ENCODE data around the gene NHLH1. TPM values are rescaled to one million over a fixed set of nuclear protein-coding genes. Genes with fewer than 3 reads are reported as not detected.

Gene NHLH1
- total and polyA plus RNA-seq, 5 donors from 2014 or later: 0.06 TPM; not detected in 4

DNA sequence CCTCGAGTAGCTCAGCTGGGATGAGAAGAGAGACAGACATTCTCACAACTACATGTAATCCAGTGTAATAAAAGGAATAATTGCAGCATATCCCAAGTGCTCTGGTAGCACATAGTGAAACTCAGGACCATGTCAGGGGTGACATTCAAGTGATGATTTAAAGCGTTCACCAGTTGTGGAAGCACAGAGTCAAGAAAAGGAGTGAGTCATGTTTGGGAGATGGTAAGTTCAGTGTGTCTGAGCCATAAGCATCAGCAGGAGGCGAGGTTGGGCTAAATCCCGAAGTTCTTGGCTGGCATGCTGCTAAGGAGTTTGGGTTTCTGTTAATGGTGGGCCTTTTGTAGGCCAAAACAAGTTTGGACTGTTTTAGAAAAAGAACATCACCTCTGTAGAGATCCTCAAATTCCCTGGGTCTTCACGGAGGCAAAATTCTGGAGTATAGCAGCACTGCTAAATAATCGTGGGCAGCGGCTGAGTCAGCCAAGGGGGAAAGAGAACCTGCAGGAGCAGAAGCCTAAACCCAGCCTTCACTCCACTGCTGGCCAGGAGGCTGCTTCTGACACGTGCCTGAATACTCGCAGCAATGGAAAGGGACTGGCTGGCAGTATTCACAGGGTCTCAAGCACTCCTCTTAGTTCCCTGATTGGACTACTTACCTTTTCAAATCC lies 7.2 kb upstream of the NHLH1 start:
- no peak for ATAC-seq (ENCODE audit: low read depth in 2 of 2)
- H3K36me3 Mint-ChIP-seq: peaks cover 45% of the 10 kb centered on the region
- no peaks in the 10 kb centered on the region for H3K9me3 ChIP-seq (ENCODE audit: control insufficient read depth in 2 of 2, low read length in 2 of 2)
- H3K27me3 Mint-ChIP-seq: no peaks in the 10 kb centered on the region
- peak overlapping the region in 1 of 3 donors; percentile 24 for H3K27ac Mint-ChIP-seq
- DNase-seq: no peak
- H3K4me1 ChIP-seq (ENCODE audit: control insufficient read depth, insufficient read depth, low read length, poor library complexity, severe bottlenecking): no peaks in the 10 kb centered on the region
- H3K36me3 ChIP-seq (ENCODE audit: control insufficient read depth, insufficient read depth, low read length): peaks cover 55% of the 10 kb centered on the region
- H3K9me3 Mint-ChIP-seq: no peaks in the 10 kb centered on the region
- peaks cover 0 to 4% (median 0%) of the 10 kb centered on the region in 4 donors for H3K4me1 Mint-ChIP-seq
- no peak overlapping the region for H3K4me3 ChIP-seq (ENCODE audit: low read depth, low read length)
- no peak overlapping the region for H3K4me3 Mint-ChIP-seq
- no peaks in the 10 kb centered on the region for H3K27me3 ChIP-seq (ENCODE audit: control insufficient read depth, insufficient read depth, low read length)
- H3K27ac ChIP-seq (ENCODE audit: insufficient read depth, low read length, poor library complexity, severe bottlenecking): no peak overlapping the region

GRCh38 chr1:160360227-160360695 lies 6.6 kb upstream of the NHLH1 start:
- peak overlapping the region in 1 of 3 donors; percentile 18 for H3K27ac Mint-ChIP-seq
- H3K4me3 Mint-ChIP-seq: no peak overlapping the region
- no peaks in the 10 kb centered on the region for H3K27me3 Mint-ChIP-seq
- H3K36me3 ChIP-seq (ENCODE audit: control insufficient read depth, insufficient read depth, low read length): peaks cover 50% of the 10 kb centered on the region
- peaks cover 41% of the 10 kb centered on the region for H3K36me3 Mint-ChIP-seq
- H3K4me1 ChIP-seq (ENCODE audit: control insufficient read depth, insufficient read depth, low read length, poor library complexity, severe bottlenecking): no peaks in the 10 kb centered on the region
- no peak overlapping the region for H3K27ac ChIP-seq (ENCODE audit: insufficient read depth, low read length, poor library complexity, severe bottlenecking)
- no peaks in the 10 kb centered on the region for H3K9me3 ChIP-seq (ENCODE audit: control insufficient read depth in 2 of 2, low read length in 2 of 2)
- H3K9me3 Mint-ChIP-seq: no peaks in the 10 kb centered on the region
- ATAC-seq (ENCODE audit: low read depth in 2 of 2) (no peak), DNase-seq (no peak)
- peaks cover 0 to 4% (median 1%) of the 10 kb centered on the region in 4 donors for H3K4me1 Mint-ChIP-seq
- H3K27me3 ChIP-seq (ENCODE audit: control insufficient read depth, insufficient read depth, low read length): no peaks in the 10 kb centered on the region
- H3K4me3 ChIP-seq (ENCODE audit: low read depth, low read length): no peak overlapping the region

GRCh38 chr1:160361199-160361598 lies 5.7 kb upstream of the NHLH1 start:
- no peak overlapping the region for H3K4me3 Mint-ChIP-seq
- peaks cover 0 to 4% (median 1%) of the 10 kb centered on the region in 4 donors for H3K4me1 Mint-ChIP-seq
- H3K4me1 ChIP-seq (ENCODE audit: control insufficient read depth, insufficient read depth, low read length, poor library complexity, severe bottlenecking): no peaks in the 10 kb centered on the region
- no peaks in the 10 kb centered on the region for H3K9me3 Mint-ChIP-seq
- peak overlapping the region in 1 of 3 donors; percentile 59 for H3K27ac Mint-ChIP-seq
- no peaks in the 10 kb centered on the region for H3K9me3 ChIP-seq (ENCODE audit: control insufficient read depth in 2 of 2, low read length in 2 of 2)
- DNase-seq (no peak), ATAC-seq (ENCODE audit: low read depth in 2 of 2) (no peak)
- H3K27me3 Mint-ChIP-seq: no peaks in the 10 kb centered on the region
- no peaks in the 10 kb centered on the region for H3K27me3 ChIP-seq (ENCODE audit: control insufficient read depth, insufficient read depth, low read length)
- H3K36me3 ChIP-seq (ENCODE audit: control insufficient read depth, insufficient read depth, low read length): peaks cover 41% of the 10 kb centered on the region
- H3K4me3 ChIP-seq (ENCODE audit: low read depth, low read length): no peak overlapping the region
- no peak overlapping the region for H3K27ac ChIP-seq (ENCODE audit: insufficient read depth, low read length, poor library complexity, severe bottlenecking)
- H3K36me3 Mint-ChIP-seq: peaks cover 33% of the 10 kb centered on the region

- Mint-ChIP-seq H3K4me3 (no peak overlapping the region), H3K27ac (peak overlapping the region in 1 of 3 donors; percentile 12), H3K4me1 (peaks cover 0 to 4% (median 1%) of the 10 kb centered on the region in 4 donors), H3K36me3 (peaks cover 27% of the 10 kb centered on the region), H3K27me3 (no peaks in the 10 kb centered on the region), H3K9me3 (no peaks in the 10 kb centered on the region)
- DNase-seq: no peak
- no peaks in the 10 kb centered on the region for H3K4me1 ChIP-seq (ENCODE audit: control insufficient read depth, insufficient read depth, low read length, poor library complexity, severe bottlenecking)
- H3K27me3 ChIP-seq (ENCODE audit: control insufficient read depth, insufficient read depth, low read length): no peaks in the 10 kb centered on the region
- no peak overlapping the region for H3K4me3 ChIP-seq (ENCODE audit: low read depth, low read length)
- H3K27ac ChIP-seq (ENCODE audit: insufficient read depth, low read length, poor library complexity, severe bottlenecking): no peak overlapping the region
- peaks cover 35% of the 10 kb centered on the region for H3K36me3 ChIP-seq (ENCODE audit: control insufficient read depth, insufficient read depth, low read length)
- no peaks in the 10 kb centered on the region for H3K9me3 ChIP-seq (ENCODE audit: control insufficient read depth in 2 of 2, low read length in 2 of 2)
- no peak for ATAC-seq (ENCODE audit: low read depth in 2 of 2)
Measured at GRCh38 chr1:160361814-160362167, 5.1 kb upstream of the NHLH1 start.

DNA sequence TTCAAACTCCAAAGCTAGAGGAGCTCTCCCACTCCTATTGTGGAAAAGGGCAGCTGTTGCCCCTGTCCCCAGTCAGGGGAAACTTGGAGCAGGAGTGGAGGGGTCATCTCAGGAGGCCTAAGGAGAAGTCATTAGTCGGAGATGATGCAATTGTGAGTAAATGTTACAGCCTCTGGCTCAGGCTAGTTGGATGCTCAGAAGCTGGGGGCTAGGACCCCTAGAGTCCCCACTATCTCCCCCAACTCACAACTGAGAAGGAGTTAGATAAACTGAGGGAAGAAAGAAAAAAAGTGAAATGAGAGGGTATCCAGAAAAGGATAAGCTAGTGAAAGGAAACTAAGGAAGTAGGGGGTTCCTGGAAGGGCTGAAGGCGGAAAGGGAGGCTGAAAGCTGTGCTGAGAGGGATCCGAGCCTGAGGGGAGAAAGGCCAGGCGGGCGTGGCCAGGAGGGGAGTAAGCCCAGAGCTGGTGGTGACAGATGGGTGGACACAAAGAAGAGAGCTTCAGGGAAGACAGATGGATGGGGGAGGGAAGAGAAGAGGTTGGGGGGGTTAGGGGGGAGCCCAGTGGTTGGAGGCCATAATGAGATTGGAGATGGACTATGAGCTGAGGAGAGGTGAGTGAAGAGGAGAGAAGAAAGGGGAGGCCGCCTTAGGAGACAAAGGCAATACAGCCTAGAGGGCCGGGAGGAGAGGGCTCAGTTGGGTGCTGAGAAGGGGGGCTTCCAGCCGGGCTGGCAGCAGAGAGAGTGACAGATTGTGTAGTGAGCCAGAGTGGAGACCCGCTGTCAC lies 4.5 kb upstream of the NHLH1 start:
- H3K27ac Mint-ChIP-seq: peak overlapping the region in 2 of 3 donors; percentile 12 to 54
- peaks cover 29% of the 10 kb centered on the region for H3K36me3 ChIP-seq (ENCODE audit: control insufficient read depth, insufficient read depth, low read length)
- no peaks in the 10 kb centered on the region for H3K9me3 ChIP-seq (ENCODE audit: control insufficient read depth in 2 of 2, low read length in 2 of 2)
- peaks cover 0 to 4% (median 1%) of the 10 kb centered on the region in 4 donors for H3K4me1 Mint-ChIP-seq
- no peak overlapping the region for H3K4me3 Mint-ChIP-seq
- no peaks in the 10 kb centered on the region for H3K9me3 Mint-ChIP-seq
- H3K27me3 Mint-ChIP-seq: no peaks in the 10 kb centered on the region
- ATAC-seq (ENCODE audit: low read depth in 2 of 2): no peak
- DNase-seq: no peak
- H3K27me3 ChIP-seq (ENCODE audit: control insufficient read depth, insufficient read depth, low read length): no peaks in the 10 kb centered on the region
- no peak overlapping the region for H3K27ac ChIP-seq (ENCODE audit: insufficient read depth, low read length, poor library complexity, severe bottlenecking)
- no peak overlapping the region for H3K4me3 ChIP-seq (ENCODE audit: low read depth, low read length)
- peaks cover 22% of the 10 kb centered on the region for H3K36me3 Mint-ChIP-seq
- H3K4me1 ChIP-seq (ENCODE audit: control insufficient read depth, insufficient read depth, low read length, poor library complexity, severe bottlenecking): no peaks in the 10 kb centered on the region

- Histone ChIP-seq H3K27ac (ENCODE audit: insufficient read depth, low read length, poor library complexity, severe bottlenecking) (no peak overlapping the region), H3K36me3 (ENCODE audit: control insufficient read depth, insufficient read depth, low read length) (peaks cover 23% of the 10 kb centered on the region), H3K27me3 (ENCODE audit: control insufficient read depth, insufficient read depth, low read length) (no peaks in the 10 kb centered on the region), H3K4me1 (ENCODE audit: control insufficient read depth, insufficient read depth, low read length, poor library complexity, severe bottlenecking) (no peaks in the 10 kb centered on the region), H3K4me3 (ENCODE audit: low read depth, low read length) (no peak overlapping the region), H3K9me3 (ENCODE audit: control insufficient read depth in 2 of 2, low read length in 2 of 2) (no peaks in the 10 kb centered on the region)
- H3K36me3 Mint-ChIP-seq: peaks cover 17% of the 10 kb centered on the region
- H3K4me3 Mint-ChIP-seq: no peak overlapping the region
- peaks cover 0 to 3% (median 1%) of the 10 kb centered on the region in 4 donors for H3K4me1 Mint-ChIP-seq
- H3K27ac Mint-ChIP-seq: peak overlapping the region in 2 of 3 donors; percentile 58 to 92
- no peak for ATAC-seq (ENCODE audit: low read depth in 2 of 2)
- H3K27me3 Mint-ChIP-seq: no peaks in the 10 kb centered on the region
- no peaks in the 10 kb centered on the region for H3K9me3 Mint-ChIP-seq
- no peak for DNase-seq
Measured at GRCh38 chr1:160363010-160363409, 3.9 kb upstream of the NHLH1 start.

- peaks cover 0 to 2% (median 0%) of the 10 kb centered on the region in 4 donors for H3K4me1 Mint-ChIP-seq
- peak overlapping the region in 2 of 3 donors; percentile 63 to 92 for H3K27ac Mint-ChIP-seq
- no peak overlapping the region for H3K4me3 Mint-ChIP-seq
- peaks cover 9% of the 10 kb centered on the region for H3K36me3 Mint-ChIP-seq
- ATAC-seq (ENCODE audit: low read depth in 2 of 2) (no peak), DNase-seq (no peak)
- H3K27me3 Mint-ChIP-seq: no peaks in the 10 kb centered on the region
- H3K9me3 Mint-ChIP-seq: peaks cover 0 to 1% (median 0%) of the 10 kb centered on the region in 7 donors
- Histone ChIP-seq H3K4me3 (ENCODE audit: low read depth, low read length) (no peak overlapping the region), H3K27me3 (ENCODE audit: control insufficient read depth, insufficient read depth, low read length) (no peaks in the 10 kb centered on the region), H3K9me3 (ENCODE audit: control insufficient read depth in 2 of 2, low read length in 2 of 2) (no peaks in the 10 kb centered on the region), H3K27ac (ENCODE audit: insufficient read depth, low read length, poor library complexity, severe bottlenecking) (no peak overlapping the region), H3K36me3 (ENCODE audit: control insufficient read depth, insufficient read depth, low read length) (peaks cover 14% of the 10 kb centered on the region), H3K4me1 (ENCODE audit: control insufficient read depth, insufficient read depth, low read length, poor library complexity, severe bottlenecking) (no peaks in the 10 kb centered on the region)
Measured at GRCh38 chr1:160363951-160364735, 2.7 kb upstream of the NHLH1 start.
